HG03432 (cell line): ENCODE data around the gene GABRB3.

Source experiments
- ATAC-seq: cut with Tn5 transposase; IDR thresholded peaks from one replicate; pipeline ENCODE4 v1.9.1; 2021; ENCODE audit warnings: mild to moderate bottlenecking, moderate library complexity; ENCODE audit not compliant: unreplicated experiment

Gene GABRB3

GRCh38 chr15:26679927-26680326 lies 92.9 kb downstream of the GABRB3 start:
- ATAC-seq, result no peak

- no peak for ATAC-seq
Observed at GRCh38 chr15:26676115-26676514, 96.8 kb downstream of the GABRB3 start.

DNA sequence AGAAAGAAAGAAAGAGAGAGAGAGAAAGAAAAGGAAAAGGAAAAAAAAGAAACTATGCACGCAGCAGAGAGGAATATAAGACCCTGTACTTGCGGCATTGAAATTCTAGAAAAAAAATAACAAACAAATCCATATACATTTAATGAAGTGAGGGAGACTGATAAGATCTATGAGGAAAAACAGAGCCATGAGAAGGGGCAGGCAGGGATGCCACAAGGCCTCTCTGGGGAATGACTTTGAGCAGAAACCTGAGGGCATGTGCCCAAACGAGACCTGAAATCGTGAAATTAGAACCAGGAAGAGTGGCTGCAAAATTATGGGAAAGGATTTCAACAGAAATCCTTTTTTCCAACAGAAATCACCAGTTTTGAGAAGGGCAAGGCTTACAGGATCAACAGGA lies 98.4 kb downstream of the GABRB3 start:
- ATAC-seq, result no peak

- no peak for ATAC-seq
Observed at GRCh38 chr15:26673445-26673844, 99.4 kb downstream of the GABRB3 start.

DNA sequence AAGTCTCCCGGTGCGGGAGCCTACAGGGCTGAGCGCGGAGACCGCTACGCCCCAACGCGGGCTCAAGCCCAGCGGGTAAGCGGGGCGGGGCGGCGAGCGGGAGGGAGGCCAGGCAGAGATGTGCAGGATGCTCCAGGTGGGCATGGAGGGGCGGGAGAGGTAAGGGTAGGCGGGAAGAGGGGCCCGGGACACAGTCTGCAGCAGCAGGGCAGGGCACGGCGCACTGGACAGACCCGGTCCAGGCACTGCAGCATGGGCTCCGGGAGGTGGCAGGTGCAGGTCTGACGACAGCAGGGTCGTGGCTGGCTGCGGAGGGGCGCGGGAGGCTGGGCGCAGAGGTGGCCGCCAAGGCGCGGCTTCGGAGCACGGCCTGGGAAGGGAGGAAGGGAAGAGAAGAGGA lies 102.8 kb downstream of the GABRB3 start:
- ATAC-seq, result no peak

DNA sequence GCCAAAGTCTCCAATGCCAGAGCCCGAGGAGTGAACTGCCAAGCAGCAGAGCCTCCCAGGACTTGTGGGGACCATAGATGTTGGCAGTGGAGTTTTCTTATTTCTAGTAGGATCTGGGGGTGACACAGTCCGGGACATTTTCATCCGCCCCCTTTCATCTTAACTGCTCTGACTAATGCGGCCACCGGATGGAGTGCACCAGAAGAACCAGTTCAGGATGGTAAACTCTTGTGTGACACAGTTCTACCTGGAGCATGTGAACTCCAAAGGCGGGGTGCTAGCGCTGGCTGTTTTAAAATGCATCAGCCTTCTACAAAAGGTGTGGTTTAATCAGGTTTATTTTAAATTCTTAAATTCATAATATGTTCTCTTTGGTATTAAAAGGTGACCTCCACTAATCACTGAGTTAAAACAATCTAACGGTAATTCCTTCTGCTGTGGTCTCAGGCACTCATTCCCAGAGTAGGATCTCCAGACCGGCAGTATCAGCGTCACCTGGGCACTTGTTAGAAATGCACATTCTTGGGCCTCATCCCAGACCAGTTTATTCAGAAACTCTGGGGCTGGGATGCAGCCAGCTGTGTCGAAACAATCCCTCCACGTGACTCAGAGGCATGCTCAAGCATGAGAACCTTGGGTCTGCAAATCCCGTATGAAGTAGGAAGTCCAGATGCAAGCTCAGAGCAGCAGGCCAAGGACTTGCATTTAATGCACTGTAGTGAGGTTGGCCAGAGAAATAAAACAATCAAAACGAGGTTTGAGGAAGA lies 105.5 kb downstream of the GABRB3 start:
- ATAC-seq, result no peak

- no peak for ATAC-seq
Observed at GRCh38 chr15:26665957-26666791, 106.7 kb downstream of the GABRB3 start.

DNA sequence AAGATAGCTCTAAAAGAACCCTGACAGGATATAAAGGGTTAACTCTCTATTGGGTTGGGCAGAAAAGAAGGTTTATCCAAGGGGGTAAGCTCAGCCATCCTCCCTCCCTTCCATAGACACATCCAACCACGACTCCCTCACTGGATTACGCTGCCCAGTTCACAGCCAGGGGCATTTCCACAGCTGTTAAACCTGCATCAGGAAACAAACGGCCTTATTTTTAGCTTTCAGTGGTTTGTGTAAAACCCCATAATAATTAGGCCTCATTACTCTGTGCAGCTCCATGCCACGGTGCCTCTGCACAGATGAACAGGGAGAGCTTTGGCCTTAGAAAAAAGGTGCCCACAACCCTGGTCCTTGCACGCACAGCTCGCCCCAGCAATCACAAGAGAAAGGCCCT lies 110.6 kb downstream of the GABRB3 start:
- no peak for ATAC-seq

DNA sequence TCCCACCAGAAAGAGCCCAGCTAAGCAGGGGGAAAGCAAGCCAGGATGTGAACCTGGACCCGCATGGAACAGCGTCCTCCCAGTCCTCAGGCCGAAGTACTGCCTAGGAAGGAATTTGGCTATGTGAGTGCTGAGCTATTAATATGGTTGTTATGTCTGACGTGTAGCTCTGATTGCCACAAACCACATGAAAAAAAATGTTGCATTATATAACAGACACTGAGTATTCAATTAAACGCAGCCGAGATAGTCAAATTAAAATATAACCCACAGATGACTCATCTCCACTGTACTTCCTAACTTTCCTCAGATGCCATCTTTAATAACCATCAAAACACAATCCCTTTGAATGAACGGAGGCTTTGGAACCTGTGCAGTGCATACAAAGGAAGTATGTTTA lies 111.1 kb downstream of the GABRB3 start:
- no peak for ATAC-seq

DNA sequence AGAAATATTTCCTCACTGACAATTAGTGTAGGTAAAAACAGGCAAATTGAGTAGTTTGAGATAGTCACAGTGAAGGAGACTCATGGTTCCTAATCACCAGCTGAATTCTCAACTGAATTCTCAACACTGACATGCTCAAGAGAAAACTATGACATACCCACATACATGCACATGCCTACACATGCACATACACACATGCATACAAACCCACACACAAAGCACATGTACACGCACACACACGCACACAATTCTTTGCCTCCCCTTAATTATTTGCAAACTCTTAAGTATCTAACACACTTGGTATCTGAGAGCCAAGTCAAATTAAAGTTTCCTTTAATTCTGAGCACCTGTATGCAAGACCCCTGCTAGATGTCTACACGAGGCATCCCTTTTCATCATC lies 111.8 kb downstream of the GABRB3 start:
- no peak for ATAC-seq

GRCh38 chr15:26660241-26660640 lies 112.6 kb downstream of the GABRB3 start:
- ATAC-seq, result no peak

DNA sequence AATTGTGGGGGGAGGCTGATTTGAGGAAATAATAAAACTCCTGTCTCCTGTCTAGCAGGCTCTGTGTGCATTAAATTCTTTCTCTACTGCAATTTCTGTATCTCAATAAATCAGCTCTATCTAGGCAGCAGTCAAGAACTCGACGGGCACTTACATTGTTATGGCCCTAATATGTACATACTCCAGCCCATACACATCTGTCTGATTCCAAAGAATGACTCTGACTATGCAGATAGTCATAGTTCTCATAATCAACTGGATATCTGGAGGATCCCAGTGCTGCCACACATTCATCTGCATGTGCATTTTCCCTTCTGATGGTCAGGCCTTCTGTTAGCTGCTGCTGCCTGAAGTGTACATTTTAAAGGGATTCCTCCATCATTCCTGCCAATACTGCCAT lies 114.6 kb downstream of the GABRB3 start:
- ATAC-seq, result no peak

GRCh38 chr15:26656080-26656479 lies 116.8 kb downstream of the GABRB3 start:
- no peak for ATAC-seq

DNA sequence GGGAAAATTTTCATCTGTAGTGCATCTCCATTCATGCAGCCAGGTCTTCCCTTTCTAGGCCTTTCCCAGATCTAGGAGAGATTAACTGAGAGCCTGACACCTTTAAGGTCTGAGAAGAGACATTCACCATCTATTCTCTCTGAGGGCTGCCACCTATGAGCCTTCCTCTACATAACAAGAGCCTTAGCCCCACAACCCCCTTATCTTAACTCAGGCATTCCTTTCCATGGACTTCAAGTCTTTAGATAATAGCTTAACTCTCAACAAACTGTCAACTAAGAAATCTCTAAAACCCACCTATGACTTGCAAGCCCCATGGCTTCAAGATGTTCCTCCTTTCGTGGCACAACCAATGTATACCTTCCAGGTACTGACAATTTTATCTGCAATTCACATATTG lies 121.0 kb downstream of the GABRB3 start:
- ATAC-seq, result no peak

DNA sequence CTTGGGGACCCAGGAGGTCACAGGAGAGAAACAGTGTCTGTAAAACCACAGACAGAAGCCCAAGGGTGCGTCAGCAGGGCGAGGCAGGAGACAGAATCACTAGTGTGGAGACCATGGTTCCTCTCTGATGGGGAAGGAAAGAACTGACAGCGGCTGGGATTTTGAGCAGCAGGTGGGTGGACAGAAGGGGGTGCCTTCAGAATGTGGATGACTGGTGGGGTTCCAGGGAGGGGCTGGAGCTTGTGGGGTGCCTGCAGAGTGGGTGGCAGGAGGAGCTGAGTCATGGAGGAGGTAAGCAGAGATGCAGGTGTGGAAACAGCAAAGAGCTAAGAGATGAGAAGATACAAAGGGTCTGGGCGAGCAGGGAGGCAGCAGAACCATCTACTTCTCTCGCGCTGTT lies 124.2 kb downstream of the GABRB3 start:
- ATAC-seq, result no peak

DNA sequence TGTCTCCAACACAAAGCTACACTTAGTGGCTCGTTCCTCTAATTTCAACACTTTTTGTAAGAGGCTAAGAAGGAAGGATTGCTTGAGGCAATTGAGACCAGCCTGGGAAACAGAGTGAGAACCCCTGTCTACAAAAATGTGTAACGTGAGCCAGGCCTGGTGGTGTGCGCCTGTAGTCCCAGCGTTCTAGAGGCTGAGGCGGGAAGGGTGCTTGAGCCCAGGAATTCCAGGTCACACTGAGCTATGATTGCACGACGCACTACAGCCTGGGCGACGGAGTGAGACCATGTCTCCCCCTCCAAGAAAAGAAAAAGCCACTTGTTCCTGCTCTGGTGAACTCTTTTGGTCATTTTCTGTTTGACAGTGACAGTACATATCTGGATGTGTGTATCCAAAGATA lies 127.9 kb downstream of the GABRB3 start:
- no peak for ATAC-seq

GRCh38 chr15:26641144-26641543 lies 131.7 kb downstream of the GABRB3 start:
- ATAC-seq, result no peak

DNA sequence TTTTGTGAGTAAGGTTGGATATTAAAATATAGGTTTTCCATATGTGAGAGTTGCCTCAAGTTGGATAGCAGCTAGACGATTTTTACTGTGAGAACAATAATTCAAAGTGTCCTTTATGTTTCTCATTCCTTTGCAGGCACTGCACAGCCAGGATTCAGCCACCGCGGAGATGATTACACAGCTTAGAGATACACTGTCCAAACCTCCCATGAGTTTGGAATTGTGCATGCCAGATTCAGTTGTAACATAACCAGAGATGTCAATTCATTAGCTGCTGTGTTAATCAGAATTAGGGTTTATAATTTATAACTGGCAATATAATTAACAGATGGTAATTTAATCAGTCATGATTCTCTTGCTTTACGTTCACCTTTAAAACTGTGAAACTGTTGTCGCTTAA lies 132.3 kb downstream of the GABRB3 start:
- ATAC-seq, result no peak

DNA sequence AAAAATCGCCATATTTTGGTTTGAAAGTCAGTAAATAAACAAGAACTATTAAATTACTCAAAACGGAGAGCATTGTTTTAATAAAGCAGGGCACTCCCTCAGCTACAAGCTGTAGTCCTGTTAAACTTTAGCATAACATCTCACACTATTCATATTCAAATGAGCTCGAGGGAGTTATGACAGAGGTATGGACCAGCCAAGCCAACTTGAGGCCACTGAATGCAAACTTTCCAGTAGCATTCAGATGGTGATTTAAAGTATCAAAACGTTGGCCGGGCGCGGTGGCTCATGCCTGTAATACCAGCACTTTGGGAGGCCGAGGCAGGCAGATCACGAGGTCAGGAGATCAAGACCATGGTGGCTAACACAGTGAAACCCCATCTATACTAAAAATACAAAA lies 132.9 kb downstream of the GABRB3 start:
- ATAC-seq, result no peak

DNA sequence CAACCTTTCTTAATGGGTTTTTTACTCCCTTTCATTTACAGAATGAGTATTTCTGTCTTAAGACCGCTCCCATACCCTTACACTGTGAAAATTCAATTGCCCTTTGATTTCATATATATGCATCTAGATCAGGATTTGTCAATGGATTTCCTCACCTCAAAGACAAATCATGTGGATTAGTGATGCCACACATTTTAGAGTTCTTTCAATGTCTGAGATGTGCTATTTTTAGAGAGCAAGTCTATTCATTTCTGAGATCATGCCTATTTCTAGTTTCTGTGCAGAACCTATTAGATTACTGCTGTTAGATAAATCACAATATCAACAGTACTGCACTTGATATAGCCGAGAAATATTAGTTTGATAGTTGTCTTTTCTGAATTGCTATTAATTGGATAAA lies 137.3 kb downstream of the GABRB3 start:
- ATAC-seq, result no peak

- ATAC-seq, result no peak
Observed at GRCh38 chr15:26635105-26635504, 137.8 kb downstream of the GABRB3 start.

GRCh38 chr15:26634319-26634718 lies 138.5 kb downstream of the GABRB3 start:
- no peak for ATAC-seq
